Neural cell (in vitro differentiated cells): ENCODE results near the gene TRIO. TPM values are rescaled to one million over a fixed set of nuclear protein-coding genes. Genes with fewer than 3 reads are reported as not detected.

Source experiments
- H2AFZ ChIP-seq: fragments of 200-600, 300-800 bp; sonication (generic), shearing (Covaris generic); 2 replicates; pipeline ENCODE4 v1.6.0; 2014; ENCODE audit warnings: low read depth, mild to moderate bottlenecking, antibody characterized with exemption, low read length, moderate library complexity
- H3F3A ChIP-seq: fragments of 200-600 bp; shearing (Covaris generic); 2 replicates; pipeline ENCODE4 v1.6.1; 2016; ENCODE audit warnings: mild to moderate bottlenecking, moderate library complexity, mixed read lengths, antibody characterized with exemption, low read length; ENCODE audit not compliant: insufficient read depth, poor library complexity, severe bottlenecking
- H3K27ac ChIP-seq: fragments of 200-600, 300-800 bp; sonication (generic), shearing (Covaris generic); 2 replicates; pipeline ENCODE4 v1.5.1; 2014; ENCODE audit warnings: mild to moderate bottlenecking, low read length, moderate library complexity
- H3K27me3 ChIP-seq: fragments of 300-800, 200-600 bp; sonication (generic), shearing (Covaris generic); 2 replicates; pipeline ENCODE4 v1.6.0; 2014; ENCODE audit warnings: mild to moderate bottlenecking, low read depth, low read length, moderate library complexity; ENCODE audit not compliant: insufficient read depth
- H3K36me3 ChIP-seq: fragments of 300-800, 200-600 bp; sonication (generic), shearing (Covaris generic); 2 replicates; pipeline ENCODE4 v1.5.1; 2014; ENCODE audit warnings: mild to moderate bottlenecking, antibody characterized with exemption, low read length, moderate library complexity; ENCODE audit not compliant: insufficient read depth
- H3K4me2 ChIP-seq: fragments of 300-800, 200-600 bp; sonication (generic), shearing (Covaris generic); 2 replicates; pipeline ENCODE4 v1.6.0; 2014; ENCODE audit warnings: mild to moderate bottlenecking, low read length
- H3K4me3 ChIP-seq: fragments of 300-800, 200-600 bp; sonication (generic), shearing (Covaris generic); 2 replicates; pipeline ENCODE4 v1.5.1; 2014; ENCODE audit warnings: mild to moderate bottlenecking, low read length, moderate library complexity
- H3K79me2 ChIP-seq: fragments of 200-600 bp; shearing (Covaris generic); replicated peaks from 2 replicates; pipeline ENCODE4 v1.6.0; 2014; ENCODE audit warnings: mild to moderate bottlenecking, low read length, moderate library complexity; ENCODE audit not compliant: insufficient read depth
- H3K9ac ChIP-seq: fragments of 300-800, 200-600 bp; sonication (generic), shearing (Covaris generic); 2 replicates; pipeline ENCODE4 v1.6.1; 2016; ENCODE audit warnings: mild to moderate bottlenecking, low read length, mixed read lengths
- H3K9me2 ChIP-seq: fragments of 200-600 bp; shearing (Covaris generic); 2 replicates; pipeline ENCODE4 v1.6.1; 2016; ENCODE audit warnings: mild to moderate bottlenecking, low read length, mixed read lengths; ENCODE audit not compliant: insufficient read depth
- H3K9me3 ChIP-seq: fragments of 200-600, 300-800 bp; sonication (generic), shearing (Covaris generic); 2 replicates; pipeline ENCODE4 v1.6.1; 2016; ENCODE audit warnings: mild to moderate bottlenecking, mixed run types, low read length, moderate library complexity, mixed read lengths
- H4K20me1 ChIP-seq: fragments of 200-600 bp; shearing (Covaris generic); 2 replicates; pipeline ENCODE4 v1.6.1; 2016; ENCODE audit warnings: mild to moderate bottlenecking, mixed run types; ENCODE audit not compliant: insufficient read depth
- EP300 ChIP-seq: fragments of 450-650 bp; conservative IDR thresholded peaks from 2 replicates; pipeline ENCODE4 v1.6.1; 2014; ENCODE audit warnings: antibody characterized with exemption, mild to moderate bottlenecking, moderate library complexity; ENCODE audit not compliant: poor library complexity, severe bottlenecking
- EZH2 ChIP-seq: fragments of 200-600, 300-800 bp; shearing (Covaris generic), sonication (generic); IDR thresholded peaks from 2 replicates; pipeline ENCODE4 v1.6.1; 2014; ENCODE audit warnings: antibody characterized with exemption, low read length, borderline replicate concordance, mild to moderate bottlenecking; ENCODE audit not compliant: insufficient read depth, poor library complexity, severe bottlenecking
- MXI1 ChIP-seq: fragments of 450-650 bp; conservative IDR thresholded peaks from 2 replicates; pipeline ENCODE4 v1.6.1; 2014; ENCODE audit warnings: antibody characterized with exemption, mild to moderate bottlenecking; ENCODE audit not compliant: poor library complexity, severe bottlenecking
- POLR2AphosphoS5 ChIP-seq: IDR thresholded peaks from 2 replicates; pipeline ENCODE4 v1.6.1; 2012
- RAD21 ChIP-seq: fragments of 450-650 bp; conservative IDR thresholded peaks from 2 replicates; pipeline ENCODE4 v1.6.1; 2014; ENCODE audit warnings: antibody characterized with exemption, mild to moderate bottlenecking, moderate library complexity
- SMC3 ChIP-seq: fragments of 450-650 bp; conservative IDR thresholded peaks from 2 replicates; pipeline ENCODE4 v1.6.1; 2014; ENCODE audit warnings: antibody characterized with exemption, mild to moderate bottlenecking, moderate library complexity; ENCODE audit not compliant: poor library complexity
- TAF1 ChIP-seq: IDR thresholded peaks from 2 replicates; pipeline ENCODE4 v1.6.1; 2012; ENCODE audit warnings: low read depth
- polyA plus RNA-seq: library from polyadenylated mRNA; depleted of rRNA; stranded (reverse); fragments of >200 nt; gene quantifications from 2 replicates; pipeline ENCODE4 v1.2.3, GENCODE V29; 2014
- TF ChIP-seq, protein P1 (sequence below): IDR thresholded peaks from 2 replicates; pipeline ENCODE4 v1.6.1; 2012; ENCODE audit warnings: borderline replicate concordance
- TF ChIP-seq, protein P2 (sequence below): fragments of 450-650 bp; IDR thresholded peaks from 2 replicates; pipeline ENCODE4 v1.5.1; 2014; ENCODE audit warnings: antibody characterized with exemption, mild to moderate bottlenecking, moderate library complexity; ENCODE audit not compliant: poor library complexity, severe bottlenecking

The TRIO gene
- polyA plus RNA-seq, 1 donor from 2014 or later: 168 TPM

DNA sequence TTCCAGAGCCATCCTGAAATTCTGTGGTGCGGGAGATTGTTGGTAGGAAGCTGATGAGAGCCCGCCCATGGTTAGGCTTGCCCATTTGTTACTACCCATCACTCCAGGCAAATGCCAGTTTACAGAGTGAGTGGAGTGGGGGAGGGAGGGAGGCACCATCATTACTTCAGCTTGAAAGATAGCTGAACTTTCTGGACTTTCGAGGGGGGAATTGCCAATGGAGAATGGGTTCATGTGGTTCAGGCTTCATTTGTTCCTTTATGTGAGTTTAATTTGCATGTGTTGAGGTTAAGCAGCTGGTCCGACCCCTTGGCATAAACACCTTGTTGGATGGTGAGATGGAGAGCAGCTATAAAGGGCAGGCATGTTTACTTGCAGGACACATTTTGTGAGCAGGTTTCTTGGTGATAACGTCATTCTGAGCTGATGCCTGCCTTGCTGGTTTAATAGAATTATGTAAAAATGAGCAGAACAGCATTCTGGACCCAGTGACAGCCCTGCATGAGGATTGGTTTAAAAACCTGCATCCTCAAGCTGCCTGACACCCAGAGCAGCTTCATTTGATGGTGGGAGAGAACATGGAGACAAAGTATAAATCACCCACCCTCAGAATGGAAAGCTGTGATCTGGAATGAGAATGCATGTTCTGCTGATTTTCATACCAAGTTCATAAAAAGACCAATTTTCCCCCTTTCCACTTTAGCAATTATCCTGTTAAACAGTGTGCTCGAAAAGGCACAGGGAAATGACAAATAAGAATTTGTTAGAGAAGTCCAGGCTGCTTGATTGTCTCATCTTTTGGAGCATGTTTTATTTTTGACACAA lies 106.3 kb downstream of the TRIO start:
- H3K9me3 ChIP-seq: no peaks in the 10 kb centered on the region
- no peaks in the 10 kb centered on the region for H3K27me3 ChIP-seq
- H3K9ac ChIP-seq: peak overlapping the region; percentile 85
- H3K36me3 ChIP-seq: no peaks in the 10 kb centered on the region
- peaks cover 82% of the 10 kb centered on the region for H3K79me2 ChIP-seq
- peak overlapping the region; percentile 97 for H3K27ac ChIP-seq
- peak overlapping the region; percentile 53 for H3K4me2 ChIP-seq
- peaks cover 20% of the 10 kb centered on the region for H3F3A ChIP-seq
- TF ChIP-seq TAF1: no peak
- TF ChIP-seq MXI1: no peak
- TF ChIP-seq RAD21: no peak
- TF ChIP-seq, protein P1, sequence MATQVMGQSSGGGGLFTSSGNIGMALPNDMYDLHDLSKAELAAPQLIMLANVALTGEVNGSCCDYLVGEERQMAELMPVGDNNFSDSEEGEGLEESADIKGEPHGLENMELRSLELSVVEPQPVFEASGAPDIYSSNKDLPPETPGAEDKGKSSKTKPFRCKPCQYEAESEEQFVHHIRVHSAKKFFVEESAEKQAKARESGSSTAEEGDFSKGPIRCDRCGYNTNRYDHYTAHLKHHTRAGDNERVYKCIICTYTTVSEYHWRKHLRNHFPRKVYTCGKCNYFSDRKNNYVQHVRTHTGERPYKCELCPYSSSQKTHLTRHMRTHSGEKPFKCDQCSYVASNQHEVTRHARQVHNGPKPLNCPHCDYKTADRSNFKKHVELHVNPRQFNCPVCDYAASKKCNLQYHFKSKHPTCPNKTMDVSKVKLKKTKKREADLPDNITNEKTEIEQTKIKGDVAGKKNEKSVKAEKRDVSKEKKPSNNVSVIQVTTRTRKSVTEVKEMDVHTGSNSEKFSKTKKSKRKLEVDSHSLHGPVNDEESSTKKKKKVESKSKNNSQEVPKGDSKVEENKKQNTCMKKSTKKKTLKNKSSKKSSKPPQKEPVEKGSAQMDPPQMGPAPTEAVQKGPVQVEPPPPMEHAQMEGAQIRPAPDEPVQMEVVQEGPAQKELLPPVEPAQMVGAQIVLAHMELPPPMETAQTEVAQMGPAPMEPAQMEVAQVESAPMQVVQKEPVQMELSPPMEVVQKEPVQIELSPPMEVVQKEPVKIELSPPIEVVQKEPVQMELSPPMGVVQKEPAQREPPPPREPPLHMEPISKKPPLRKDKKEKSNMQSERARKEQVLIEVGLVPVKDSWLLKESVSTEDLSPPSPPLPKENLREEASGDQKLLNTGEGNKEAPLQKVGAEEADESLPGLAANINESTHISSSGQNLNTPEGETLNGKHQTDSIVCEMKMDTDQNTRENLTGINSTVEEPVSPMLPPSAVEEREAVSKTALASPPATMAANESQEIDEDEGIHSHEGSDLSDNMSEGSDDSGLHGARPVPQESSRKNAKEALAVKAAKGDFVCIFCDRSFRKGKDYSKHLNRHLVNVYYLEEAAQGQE: peak; percentile 49
- H3K4me3 ChIP-seq: peak overlapping the region; percentile 61
- H4K20me1 ChIP-seq: no peaks in the 10 kb centered on the region
- peak overlapping the region; percentile 1 for H2AFZ ChIP-seq
- no peaks in the 10 kb centered on the region for H3K9me2 ChIP-seq

DNA sequence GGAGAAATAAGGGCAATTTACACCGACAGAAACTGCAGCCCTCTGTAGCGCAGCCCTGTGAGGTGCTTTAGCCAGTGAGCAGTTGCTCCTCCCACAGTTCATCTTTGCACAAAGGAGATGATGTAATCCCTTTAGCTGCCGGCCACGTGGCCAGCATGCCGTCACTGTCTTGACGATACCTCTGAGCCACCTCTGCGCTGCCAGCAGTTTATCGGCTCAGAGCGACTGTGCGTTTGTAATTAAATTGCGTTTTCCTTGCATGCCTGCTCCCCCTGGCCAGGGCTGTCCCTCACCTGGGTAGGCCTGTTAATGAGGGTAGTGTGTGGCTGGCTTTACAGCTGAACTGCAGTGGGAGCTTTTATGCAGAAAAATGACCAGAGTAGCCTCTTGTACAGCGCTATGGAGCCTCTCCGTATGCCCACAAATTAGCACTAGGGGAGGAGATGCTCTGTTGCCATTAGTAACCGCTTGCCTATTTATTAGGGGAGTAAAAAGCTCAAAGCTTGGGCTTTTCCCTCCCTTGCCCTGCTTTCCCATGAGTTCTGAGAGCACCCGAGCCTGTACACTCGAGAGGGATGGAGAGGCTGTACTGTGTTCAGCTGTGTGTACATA lies 107.0 kb downstream of the TRIO start:
- peak overlapping the region; percentile 85 for H3K9ac ChIP-seq
- no peaks in the 10 kb centered on the region for H3K27me3 ChIP-seq
- peak overlapping the region; percentile 97 for H3K27ac ChIP-seq
- no peaks in the 10 kb centered on the region for H4K20me1 ChIP-seq
- H3K4me3 ChIP-seq: peak overlapping the region; percentile 61
- peaks cover 82% of the 10 kb centered on the region for H3K79me2 ChIP-seq
- H3K9me2 ChIP-seq: no peaks in the 10 kb centered on the region
- peak overlapping the region; percentile 72 for H3K4me2 ChIP-seq
- peak; percentile 51 for TF ChIP-seq SMC3
- peak; percentile 95 for TF ChIP-seq POLR2AphosphoS5
- no peak for TF ChIP-seq EZH2
- peak; percentile 56 for TF ChIP-seq RAD21
- TF ChIP-seq, protein P2, sequence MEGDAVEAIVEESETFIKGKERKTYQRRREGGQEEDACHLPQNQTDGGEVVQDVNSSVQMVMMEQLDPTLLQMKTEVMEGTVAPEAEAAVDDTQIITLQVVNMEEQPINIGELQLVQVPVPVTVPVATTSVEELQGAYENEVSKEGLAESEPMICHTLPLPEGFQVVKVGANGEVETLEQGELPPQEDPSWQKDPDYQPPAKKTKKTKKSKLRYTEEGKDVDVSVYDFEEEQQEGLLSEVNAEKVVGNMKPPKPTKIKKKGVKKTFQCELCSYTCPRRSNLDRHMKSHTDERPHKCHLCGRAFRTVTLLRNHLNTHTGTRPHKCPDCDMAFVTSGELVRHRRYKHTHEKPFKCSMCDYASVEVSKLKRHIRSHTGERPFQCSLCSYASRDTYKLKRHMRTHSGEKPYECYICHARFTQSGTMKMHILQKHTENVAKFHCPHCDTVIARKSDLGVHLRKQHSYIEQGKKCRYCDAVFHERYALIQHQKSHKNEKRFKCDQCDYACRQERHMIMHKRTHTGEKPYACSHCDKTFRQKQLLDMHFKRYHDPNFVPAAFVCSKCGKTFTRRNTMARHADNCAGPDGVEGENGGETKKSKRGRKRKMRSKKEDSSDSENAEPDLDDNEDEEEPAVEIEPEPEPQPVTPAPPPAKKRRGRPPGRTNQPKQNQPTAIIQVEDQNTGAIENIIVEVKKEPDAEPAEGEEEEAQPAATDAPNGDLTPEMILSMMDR: no peak
- TF ChIP-seq EP300: peak; percentile 82
- TF ChIP-seq MXI1: peak; percentile 80
- no peak overlapping the region for H2AFZ ChIP-seq
- no peaks in the 10 kb centered on the region for H3K9me3 ChIP-seq
- H3K36me3 ChIP-seq: no peaks in the 10 kb centered on the region
- H3F3A ChIP-seq: peaks cover 20% of the 10 kb centered on the region
